HG02642 (cell line): ENCODE data around the gene IPPK.
"Not testable (repeated sequence)": the region's sequence is repeated elsewhere in the genome, so short reads cannot be mapped to it uniquely, and the experiment has no call there.

Experiments used
- ATAC-seq: cut with Tn5 transposase; IDR thresholded peaks from one replicate; pipeline ENCODE4 v1.9.1; 2021; ENCODE audit warnings: mild to moderate bottlenecking; ENCODE audit not compliant: unreplicated experiment, poor library complexity

Gene IPPK

DNA sequence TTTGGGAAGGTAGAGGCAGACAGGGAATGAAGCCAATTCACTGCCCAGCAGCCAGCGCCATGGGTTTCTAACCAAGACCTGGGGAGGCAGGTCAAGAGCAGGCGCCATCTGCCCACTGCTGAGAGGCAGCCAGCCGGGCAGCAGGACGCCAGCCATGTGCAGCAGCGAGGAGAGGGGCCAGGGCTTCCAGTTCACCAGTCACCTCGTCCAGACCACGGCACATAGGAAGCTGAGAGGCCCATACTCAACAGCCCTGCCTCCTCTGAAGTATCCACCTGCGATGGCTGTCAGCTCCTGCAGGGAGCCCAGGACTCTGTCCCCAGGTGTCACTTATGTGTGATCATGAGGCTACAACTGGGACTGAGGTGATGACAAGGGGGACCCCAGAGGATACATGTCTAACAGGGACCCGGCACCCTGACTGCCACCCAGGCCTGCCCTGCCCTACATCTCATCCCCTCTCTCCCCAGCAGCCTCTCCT is 30.1 kb downstream of the IPPK start:
- ATAC-seq: no peak

DNA sequence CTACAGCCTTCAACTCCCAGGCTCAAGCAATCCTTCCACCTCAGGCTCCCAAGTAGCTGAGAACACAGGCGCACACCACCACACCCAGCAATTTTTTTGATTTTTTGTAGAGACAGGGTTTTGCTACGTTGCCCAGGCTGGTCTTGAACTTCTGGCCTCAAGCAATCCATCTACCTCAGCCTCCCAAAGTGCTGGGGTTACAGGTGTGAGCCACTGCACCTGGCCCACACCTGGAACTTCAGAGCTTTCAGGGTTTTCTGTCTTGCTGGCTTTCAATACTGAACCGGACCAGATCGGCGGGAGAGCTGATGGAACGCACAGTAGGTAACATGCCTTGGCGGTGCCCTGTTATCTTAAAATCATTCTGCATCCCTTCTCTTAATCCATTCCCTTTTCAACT is 30.8 kb downstream of the IPPK start:
- ATAC-seq: no peak

DNA sequence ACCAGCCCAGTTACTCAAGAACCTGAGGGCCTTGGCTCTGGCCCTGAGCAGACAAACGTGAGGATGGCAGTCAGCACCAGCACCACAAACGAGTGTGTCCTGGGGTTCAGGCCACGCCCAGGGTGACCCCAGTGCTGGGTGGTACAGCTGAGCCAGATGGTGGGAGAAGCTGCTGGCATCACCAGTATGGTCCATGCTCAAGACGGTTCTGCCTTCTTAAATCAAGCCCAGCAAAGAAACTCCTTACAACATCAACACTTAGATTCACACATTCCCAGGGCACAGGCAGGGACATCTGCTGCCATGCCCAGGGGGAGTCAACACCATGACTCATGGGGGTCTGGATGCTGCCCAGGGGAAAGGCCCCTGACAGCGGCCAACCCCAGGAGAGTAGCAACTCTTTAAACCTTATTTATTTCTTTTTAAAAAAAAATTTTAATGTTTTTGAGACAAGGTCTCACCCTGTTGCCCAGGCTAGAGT is 31.3 kb downstream of the IPPK start:
- no peak for ATAC-seq

DNA sequence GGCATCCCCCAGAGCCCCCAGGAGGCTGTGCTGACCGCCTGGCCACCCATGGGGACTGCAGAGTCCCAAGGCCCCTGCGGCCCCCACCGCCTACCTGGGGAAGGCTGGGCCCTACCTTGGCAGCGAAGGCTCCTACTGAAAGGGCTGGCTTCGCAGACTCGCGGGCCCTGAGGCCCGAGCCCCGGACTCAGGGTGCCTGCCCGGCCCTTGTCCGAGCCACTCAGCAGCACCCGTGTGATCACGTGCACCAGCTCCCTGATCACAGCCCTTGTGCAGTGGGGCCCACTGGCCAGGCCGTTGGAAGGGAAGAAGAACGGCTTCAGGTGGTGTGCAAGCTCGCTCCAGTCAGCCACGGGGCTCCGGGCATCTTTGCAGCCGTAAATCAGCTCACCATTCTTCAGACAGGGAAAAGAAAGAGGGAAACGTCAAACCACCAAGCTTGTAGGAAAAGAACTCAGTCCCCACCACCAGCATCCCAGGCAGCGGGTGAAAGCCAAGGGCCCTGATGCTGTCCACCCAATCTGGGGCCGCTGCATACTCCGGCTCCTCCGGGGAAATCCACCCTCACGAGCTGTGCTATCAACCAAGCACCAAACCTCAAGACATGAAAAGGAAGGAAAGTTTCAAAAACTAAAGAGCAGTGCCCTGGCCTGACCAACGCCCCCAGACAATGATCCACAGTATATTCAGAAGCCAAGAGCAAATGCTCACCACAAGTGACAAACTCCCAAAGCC is 31.9 kb downstream of the IPPK start:
- no peak for ATAC-seq

DNA sequence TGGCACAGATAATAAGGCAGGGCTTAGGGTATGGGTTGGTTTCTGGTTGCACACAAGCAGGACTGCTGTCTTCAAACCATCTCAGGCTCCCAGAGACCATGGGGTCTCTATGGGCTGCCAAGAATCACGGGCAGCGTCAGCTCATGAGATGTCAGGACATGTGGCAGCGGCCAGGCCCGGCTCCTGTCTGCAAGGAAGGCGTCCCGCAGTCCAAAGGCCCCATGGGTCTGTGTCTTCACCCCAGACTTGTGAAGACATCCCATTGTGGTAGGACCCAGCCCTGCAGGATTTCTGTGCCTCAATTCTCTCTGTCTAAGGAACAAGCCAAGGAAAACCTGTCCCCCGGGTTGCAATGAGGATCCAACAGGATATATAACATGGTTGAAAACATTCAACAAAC is 32.6 kb downstream of the IPPK start:
- no peak for ATAC-seq

DNA sequence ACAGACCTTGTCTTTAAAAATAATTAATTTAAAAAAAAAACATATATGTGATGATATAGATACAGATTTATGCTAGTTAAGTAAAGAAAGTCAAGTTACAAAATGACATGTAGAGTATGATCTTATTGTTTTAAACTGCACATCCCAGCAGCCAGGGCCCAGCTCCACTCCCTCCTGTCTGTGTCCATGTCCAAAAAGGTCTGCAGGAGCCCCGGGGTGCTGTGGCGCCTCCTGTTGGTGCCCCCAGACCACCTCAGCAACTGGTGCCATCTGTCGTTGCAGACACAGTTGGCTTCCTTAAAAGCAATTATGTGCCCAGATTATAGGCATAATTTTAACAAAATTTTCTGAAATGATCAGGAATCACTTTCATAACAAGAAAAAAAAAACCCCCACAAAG is 33.3 kb downstream of the IPPK start:
- no peak for ATAC-seq

GRCh38 chr9:92635760-92636159 is 34.2 kb downstream of the IPPK start:
- ATAC-seq: no peak

DNA sequence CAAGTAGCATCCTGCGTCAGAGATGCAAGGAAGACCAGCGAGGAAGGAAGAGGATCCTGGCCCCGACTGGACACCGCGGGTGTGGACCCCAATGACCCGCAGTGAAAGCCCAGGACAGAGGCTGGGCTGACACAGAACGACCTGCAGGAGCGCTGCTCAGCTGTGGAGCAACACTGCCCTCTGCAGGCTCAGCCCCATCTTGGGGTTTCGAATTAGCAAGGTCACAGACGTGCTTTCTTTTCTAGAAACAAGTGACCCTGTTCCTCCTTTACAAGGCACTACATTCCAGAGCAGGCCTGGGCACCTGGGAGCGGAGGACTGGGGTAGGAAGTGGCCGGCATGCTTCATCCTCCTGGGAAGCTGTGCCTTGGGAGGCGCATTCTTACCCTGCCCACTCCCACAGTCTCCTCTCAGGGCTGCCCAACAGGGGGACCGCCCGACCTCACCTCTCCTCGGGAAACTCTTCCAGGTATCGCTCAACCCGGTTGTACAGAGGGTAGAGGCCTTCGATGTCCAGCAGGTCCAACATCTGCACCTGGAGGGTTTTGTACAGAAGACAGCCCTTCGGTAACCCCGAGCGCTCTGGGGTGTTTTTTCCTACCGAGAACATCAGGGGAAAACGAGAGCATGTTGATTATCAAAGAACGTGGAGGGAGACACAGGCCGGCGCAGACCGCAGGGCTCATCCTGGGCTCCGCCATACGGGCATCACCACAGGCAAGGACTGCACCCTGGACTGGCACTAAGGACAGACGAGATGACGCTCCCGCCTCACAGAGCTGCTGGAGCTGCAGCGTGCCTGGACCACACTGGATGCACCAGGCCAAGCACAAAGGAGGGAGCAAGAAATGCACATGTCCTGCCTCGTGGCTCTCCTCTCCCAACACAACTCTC is 35.0 kb downstream of the IPPK start:
- peak; percentile 61 for ATAC-seq

- no peak for ATAC-seq
Observed at GRCh38 chr9:92633614-92634278, 36.2 kb downstream of the IPPK start.

GRCh38 chr9:92632641-92633040 is 37.3 kb downstream of the IPPK start:
- no peak for ATAC-seq

DNA sequence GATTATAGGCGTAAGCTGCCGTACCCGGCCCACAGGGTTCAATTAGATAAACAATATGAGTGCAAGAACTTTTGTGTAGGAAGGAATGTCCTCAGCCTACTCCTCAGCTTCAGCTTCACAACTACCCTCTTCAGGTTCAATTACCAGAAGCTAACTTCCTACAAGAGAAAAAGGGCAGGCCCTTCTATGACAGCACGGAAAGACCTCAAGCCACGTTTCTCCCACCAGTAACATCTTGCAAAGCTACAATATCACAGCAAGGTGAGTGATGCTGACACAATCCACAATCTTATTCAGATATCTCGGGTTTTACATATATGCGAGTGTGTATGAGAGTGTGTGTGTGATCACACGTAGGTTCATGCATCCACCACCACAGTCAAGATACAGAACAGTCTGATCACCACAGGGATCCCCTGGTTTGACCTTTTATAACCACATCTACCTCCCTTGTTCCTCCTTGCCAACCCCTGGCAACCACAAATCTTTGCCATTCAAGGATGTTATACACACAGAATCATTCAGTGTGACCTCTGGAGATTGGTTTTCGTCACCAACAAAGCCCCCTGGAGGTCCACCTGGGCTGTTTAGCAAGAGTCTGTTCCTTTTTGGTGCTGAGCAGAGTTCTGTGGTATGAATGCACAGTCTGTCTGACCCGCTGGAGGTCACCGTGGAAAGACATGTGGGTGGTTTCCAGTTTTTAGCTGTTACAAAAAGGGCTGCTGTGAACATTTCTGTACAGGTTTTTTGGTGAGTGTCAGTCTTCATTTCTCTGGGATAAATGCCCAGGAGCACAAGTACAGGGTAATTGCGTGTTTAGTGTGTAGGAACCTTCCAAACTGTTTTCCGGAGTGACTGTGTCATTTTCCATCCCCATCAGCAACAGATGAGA is 38.2 kb downstream of the IPPK start:
- ATAC-seq: no peak

DNA sequence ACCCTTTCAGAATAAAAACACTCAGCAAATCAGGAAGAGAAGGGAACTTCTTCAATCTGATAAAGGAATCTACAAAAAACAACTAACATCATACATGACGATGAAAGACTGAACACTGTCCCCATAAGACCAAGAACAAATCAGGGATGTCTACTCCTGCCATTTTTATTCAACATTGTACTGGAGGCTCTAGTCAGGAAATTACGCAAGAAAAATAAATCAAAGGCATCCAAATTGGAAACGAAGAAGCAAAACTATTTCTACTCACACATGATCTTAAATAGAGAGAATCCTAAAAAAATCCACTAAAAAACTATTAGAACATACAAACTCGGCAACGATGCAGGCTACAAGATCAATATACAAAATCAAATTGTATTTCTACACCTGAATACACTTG is 42.3 kb downstream of the IPPK start:
- no peak for ATAC-seq

GRCh38 chr9:92626484-92626883 is 43.4 kb downstream of the IPPK start:
- no peak for ATAC-seq

GRCh38 chr9:92623936-92624335 is 46.0 kb downstream of the IPPK start:
- not testable (repeated sequence) for ATAC-seq

- ATAC-seq: no peak
Observed at GRCh38 chr9:92620845-92621244, 49.1 kb downstream of the IPPK start.

GRCh38 chr9:92619601-92620300 is 50.2 kb downstream of the IPPK start:
- no peak for ATAC-seq

DNA sequence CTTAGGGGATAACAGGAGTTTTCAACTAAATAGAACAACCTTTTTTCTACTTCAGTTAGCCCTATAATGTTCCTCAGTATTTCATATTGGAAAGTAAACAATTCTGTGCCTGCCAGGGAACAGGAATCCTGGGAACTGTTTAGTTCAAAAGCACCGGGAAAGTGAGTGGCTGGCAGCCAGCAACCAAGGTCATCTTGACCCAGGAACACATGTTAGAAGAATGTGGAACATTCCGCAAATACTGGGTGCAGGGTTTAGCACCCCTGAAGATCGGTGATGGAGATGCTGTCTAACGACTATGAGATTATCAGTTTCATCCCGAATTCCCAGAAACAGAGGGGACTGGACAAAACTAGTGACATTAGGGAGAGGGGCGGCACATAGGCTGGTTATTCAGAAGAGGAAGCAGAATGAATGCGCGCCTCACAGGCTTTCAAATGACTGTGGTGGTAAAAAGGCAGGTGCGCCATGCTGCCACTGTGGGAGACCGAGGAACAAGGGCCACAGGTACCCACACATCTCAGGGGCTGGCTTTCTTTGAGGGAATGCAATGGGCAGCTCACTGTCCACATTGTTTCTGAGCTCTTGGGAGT is 51.2 kb downstream of the IPPK start:
- ATAC-seq: no peak

DNA sequence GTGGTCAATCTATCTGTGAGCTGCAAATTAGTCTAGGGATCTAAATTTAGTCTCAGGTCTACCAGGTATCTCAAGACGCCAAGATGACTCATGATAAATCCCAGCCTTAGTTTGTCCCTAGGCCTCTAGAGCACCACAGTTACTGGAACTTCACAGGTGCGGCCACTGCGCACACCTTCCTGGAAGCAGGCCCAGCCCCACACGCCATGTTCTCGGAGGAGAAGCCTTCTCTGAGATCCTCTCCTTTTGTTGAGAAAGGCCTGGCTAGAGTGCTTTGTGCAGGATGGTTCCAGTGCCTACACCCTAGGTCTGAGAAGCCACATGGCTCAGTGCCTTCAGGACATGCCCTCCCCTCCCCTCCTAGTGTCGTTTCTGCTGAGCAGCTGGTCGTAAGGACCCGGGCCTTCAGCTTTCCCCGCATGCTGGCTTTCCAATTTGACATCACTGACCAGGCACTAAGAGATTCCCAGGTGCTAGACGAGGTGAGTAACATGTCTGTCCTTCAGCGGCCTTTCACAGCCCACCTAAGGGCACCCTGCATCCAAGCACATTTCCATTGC is 51.9 kb downstream of the IPPK start:
- ATAC-seq: no peak
